Measurements from ENCODE around the gene FHIT.
"Not testable (repeated sequence)": the region's sequence is repeated elsewhere in the genome, so short reads cannot be mapped to it uniquely, and the experiment has no call there.

FHIT gene

GRCh38 chr3:60588806-60589205, 662.4 kb downstream of the FHIT start:
- DNase-seq = no peak

GRCh38 chr3:60585918-60586317, 665.3 kb downstream of the FHIT start:
- DNase-seq = no peak

GRCh38 chr3:60584250-60584649, 667.0 kb downstream of the FHIT start:
- no peak for DNase-seq

- no peak for DNase-seq
Observed at GRCh38 chr3:60582288-60582687, 669.0 kb downstream of the FHIT start.

GRCh38 chr3:60580809-60581208, 670.4 kb downstream of the FHIT start:
- no peak for DNase-seq

GRCh38 chr3:60579734-60580133, 671.5 kb downstream of the FHIT start:
- DNase-seq = no peak

GRCh38 chr3:60578936-60579335, 672.3 kb downstream of the FHIT start:
- DNase-seq = no peak

GRCh38 chr3:60577601-60578000, 673.7 kb downstream of the FHIT start:
- no peak for DNase-seq

- no peak for DNase-seq
Observed at GRCh38 chr3:60575718-60576272, 675.5 kb downstream of the FHIT start.

GRCh38 chr3:60574046-60574769, 677.0 kb downstream of the FHIT start:
- DNase-seq = no peak

- DNase-seq = no peak
Observed at GRCh38 chr3:60573494-60573893, 677.8 kb downstream of the FHIT start.

GRCh38 chr3:60571511-60571910, 679.7 kb downstream of the FHIT start:
- no peak for DNase-seq

GRCh38 chr3:60557122-60557521, 694.1 kb downstream of the FHIT start:
- no peak for DNase-seq

- no peak for DNase-seq
Observed at GRCh38 chr3:60555686-60556354, 695.4 kb downstream of the FHIT start.

GRCh38 chr3:60553144-60553543, 698.1 kb downstream of the FHIT start:
- DNase-seq = no peak

GRCh38 chr3:60552581-60552980, 698.7 kb downstream of the FHIT start:
- no peak for DNase-seq

- DNase-seq = no peak
Observed at GRCh38 chr3:60551455-60552209, 699.6 kb downstream of the FHIT start.

GRCh38 chr3:60549863-60550262, 701.4 kb downstream of the FHIT start:
- no peak for DNase-seq

- no peak for DNase-seq
Observed at GRCh38 chr3:60542995-60543394, 708.3 kb downstream of the FHIT start.

GRCh38 chr3:60539394-60539793, 711.9 kb downstream of the FHIT start:
- not testable (repeated sequence) for DNase-seq

- DNase-seq = no peak
Observed at GRCh38 chr3:60536420-60536819, 714.8 kb downstream of the FHIT start.

GRCh38 chr3:60531759-60532158, 719.5 kb downstream of the FHIT start:
- DNase-seq = no peak

- no peak for DNase-seq
Observed at GRCh38 chr3:60528651-60529050, 722.6 kb downstream of the FHIT start.

- no peak for DNase-seq
Observed at GRCh38 chr3:60523536-60523935, 727.7 kb downstream of the FHIT start.

Measured in NCI-H1048 (cell line).